Fibroblast of lung (primary cell): ENCODE data around the gene RNASE13.

Experiments
- CTCF ChIP-seq, 2 donors: IDR thresholded peaks in 1 of 2; conservative IDR thresholded peaks in 1 of 2; 1 replicate in 1 of 2; 2 replicates in 1 of 2; pipeline ENCODE4 v1.5.1; 2011 to 2012; ENCODE audit warnings: low read length in 2 of 2, control low read depth in 1 of 2, inconsistent platforms in 1 of 2, low read depth in 1 of 2, mild to moderate bottlenecking in 1 of 2
- EZH2 ChIP-seq: IDR thresholded peaks from 2 replicates; pipeline ENCODE4 v1.5.1; 2012; ENCODE audit warnings: low read length, control low read depth, mild to moderate bottlenecking; ENCODE audit errors: missing control alignments

DNA sequence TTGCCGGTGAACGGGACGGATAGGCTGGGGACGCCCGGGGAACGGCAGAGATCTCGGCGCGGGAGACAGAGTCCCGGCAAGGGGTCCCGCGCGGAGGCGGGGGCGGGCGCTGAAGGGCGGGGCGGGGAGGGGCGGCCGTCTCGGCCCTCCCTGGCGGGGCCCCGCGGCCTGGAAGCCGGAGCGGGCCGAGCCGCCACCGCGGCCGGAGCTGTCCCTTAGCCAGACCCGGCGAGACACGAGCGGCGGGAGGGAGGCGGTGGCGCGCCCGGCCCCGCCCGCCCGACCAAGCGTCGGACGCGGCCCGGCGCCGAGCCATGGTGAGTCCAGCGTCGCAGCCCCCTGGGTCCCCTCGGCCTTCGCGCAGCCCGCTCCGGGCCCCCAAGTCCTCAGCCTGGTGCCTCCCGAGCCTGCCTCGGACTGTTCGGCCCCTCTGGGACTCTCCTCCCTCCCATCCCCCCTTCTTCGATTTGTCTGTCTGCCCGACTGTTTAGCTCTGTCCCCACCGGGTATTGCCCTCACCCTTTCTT is 35.5 kb upstream of the RNASE13 start, which contains the start of gene ARHGEF40:
- TF ChIP-seq CTCF (conservative IDR thresholded peaks at IDR 0.05 in 1 of 2, IDR thresholded peaks at IDR 0.05 in 1 of 2; ENCODE audit: low read depth in 1 of 2, low read length in 2 of 2) (no peak), EZH2 (no peak)
